Vagina (tissue), 2 donors: ENCODE measurements around the gene METTL26. TPM values are rescaled to one million over a fixed set of nuclear protein-coding genes. Genes with fewer than 3 reads are reported as not detected.

ENCODE experiments used
- DNase-seq, 2 donors: peaks; one replicate each; pipeline ENCODE4 v3.0.0-alpha.2; 2017; ENCODE audit errors: extremely low spot score in 2 of 2
- H3K27ac ChIP-seq: fragments of 200-600 bp; sonication (generic); one replicate; pipeline ENCODE4 v1.5.1; 2019
- H3K27me3 ChIP-seq: fragments of 200-600 bp; sonication (generic); one replicate; pipeline ENCODE4 v1.5.1; 2019
- H3K36me3 ChIP-seq, 2 donors: fragments of 200-600 bp; sonication (generic); one replicate each; pipeline ENCODE4 v1.5.1; 2017 to 2019
- H3K4me1 ChIP-seq: fragments of 200-600 bp; sonication (generic); one replicate; pipeline ENCODE4 v1.5.1; 2019
- H3K4me3 ChIP-seq, 2 donors: fragments of 200-600 bp; sonication (generic); 1 replicate in 1 of 2; 2 replicates in 1 of 2; pipeline ENCODE4 v1.5.1; 2016 to 2019
- H3K9me3 ChIP-seq: fragments of 200-600 bp; sonication (generic); one replicate; pipeline ENCODE4 v1.5.1; 2019
- CTCF ChIP-seq, 3 experiments: fragments of 450-650 bp in 2 of 3; fragments of 200-600 bp in 1 of 3; sonication (generic) in 1 of 3; IDR thresholded peaks; one replicate each; pipeline ENCODE4 v1.5.1; 2017 to 2019; ENCODE audit warnings: antibody characterized with exemption in 3 of 3, mild to moderate bottlenecking in 2 of 3, moderate library complexity in 2 of 3
- POLR2A ChIP-seq, 2 donors: fragments of 450-650 bp; IDR thresholded peaks; one replicate each; pipeline ENCODE4 v1.6.1; 2017; ENCODE audit warnings: antibody characterized with exemption in 2 of 2, mild to moderate bottlenecking in 2 of 2, moderate library complexity in 2 of 2
- POLR2AphosphoS5 ChIP-seq, 2 donors: sonication (generic); formaldehyde crosslinking; IDR thresholded peaks; one replicate each; pipeline ENCODE4 v1.9.0; 2017; ENCODE audit warnings: antibody characterized with exemption in 2 of 2, mild to moderate bottlenecking in 2 of 2, low read depth in 1 of 2; ENCODE audit not compliant: insufficient read depth in 1 of 2
- intact Hi-C: fragments of 100-400 bp; cut with DNase I; formaldehyde crosslinking; loops from one replicate; pipeline ENCODE4 v1.15.1; 2023
- total RNA-seq: library from RNA; depleted of rRNA; stranded (reverse); fragments of >200 nt; gene quantifications from one replicate; pipeline ENCODE4 v1.2.3, GENCODE V29; 2016

The METTL26 gene
- total RNA-seq, 1 donor from 2014 or later: 187 TPM

GRCh38 chr16:648071-648780, 12.1 kb upstream of the METTL26 start:
- H3K27ac ChIP-seq: peak overlapping the region; percentile 75
- intact Hi-C loops: loop anchor here (10.0 kb wide), 1 partner anchor 263 kb away; the partner anchor contains the start of gene PGAP6
- peak overlapping the region; percentile 62 to 72 for H3K4me3 ChIP-seq
- H3K27me3 ChIP-seq: no peaks in the 10 kb centered on the region
- peaks cover 51% of the 10 kb centered on the region for H3K4me1 ChIP-seq
- no peaks in the 10 kb centered on the region for H3K9me3 ChIP-seq
- H3K36me3 ChIP-seq: no peaks in the 10 kb centered on the region
- no peak for TF ChIP-seq CTCF (IDR thresholded peaks at IDR 0.05)
- no peak for TF ChIP-seq POLR2AphosphoS5 (IDR thresholded peaks at IDR 0.05; ENCODE audit: insufficient read depth in 1 of 2, low read depth in 1 of 2)
- TF ChIP-seq POLR2A (IDR thresholded peaks at IDR 0.05): no peak
- DNase-seq: no peak

- Histone ChIP-seq H3K4me3 (no peak overlapping the region), H3K9me3 (no peaks in the 10 kb centered on the region), H3K36me3 (no peaks in the 10 kb centered on the region), H3K4me1 (peaks cover 59% of the 10 kb centered on the region), H3K27me3 (no peaks in the 10 kb centered on the region), H3K27ac (no peak overlapping the region)
- intact Hi-C loops: loop anchor here (10.0 kb wide), 1 partner anchor 263 kb away; the partner anchor contains the start of gene PGAP6
- no peak for TF ChIP-seq POLR2AphosphoS5 (IDR thresholded peaks at IDR 0.05; ENCODE audit: insufficient read depth in 1 of 2, low read depth in 1 of 2)
- TF ChIP-seq CTCF (IDR thresholded peaks at IDR 0.05): no peak
- no peak for TF ChIP-seq POLR2A (IDR thresholded peaks at IDR 0.05)
- no peak for DNase-seq
Measured at GRCh38 chr16:647173-647902, 11.2 kb upstream of the METTL26 start.

- no peaks in the 10 kb centered on the region for H3K9me3 ChIP-seq
- no peak overlapping the region for H3K4me3 ChIP-seq
- H3K4me1 ChIP-seq: peaks cover 60% of the 10 kb centered on the region
- no peaks in the 10 kb centered on the region for H3K36me3 ChIP-seq
- TF ChIP-seq POLR2AphosphoS5 (IDR thresholded peaks at IDR 0.05; ENCODE audit: insufficient read depth in 1 of 2, low read depth in 1 of 2): no peak
- no peak for TF ChIP-seq CTCF (IDR thresholded peaks at IDR 0.05)
- TF ChIP-seq POLR2A (IDR thresholded peaks at IDR 0.05): no peak
- H3K27ac ChIP-seq: no peak overlapping the region
- DNase-seq: no peak
- no peaks in the 10 kb centered on the region for H3K27me3 ChIP-seq
- intact Hi-C loops: loop anchor here (10.0 kb wide), 1 partner anchor 262 kb away; the partner anchor contains the start of gene PGAP6
Measured at GRCh38 chr16:646679-647172, 10.6 kb upstream of the METTL26 start.

GRCh38 chr16:645852-646678, 10.0 kb upstream of the METTL26 start:
- Histone ChIP-seq H3K4me1 (peaks cover 66% of the 10 kb centered on the region), H3K4me3 (no peak overlapping the region), H3K9me3 (no peaks in the 10 kb centered on the region), H3K27ac (no peak overlapping the region), H3K36me3 (no peaks in the 10 kb centered on the region), H3K27me3 (no peaks in the 10 kb centered on the region)
- TF ChIP-seq CTCF (IDR thresholded peaks at IDR 0.05) (no peak), POLR2AphosphoS5 (IDR thresholded peaks at IDR 0.05; ENCODE audit: insufficient read depth in 1 of 2, low read depth in 1 of 2) (no peak), POLR2A (IDR thresholded peaks at IDR 0.05) (no peak)
- no peak for DNase-seq
- intact Hi-C loops: loop anchor here (10.0 kb wide), 1 partner anchor 261 kb away; the partner anchor contains the start of gene PGAP6
